Neuronal stem cell (in vitro differentiated cells): ENCODE results near the gene ANGPTL7.

ENCODE experiments used
- DNase-seq: peaks from one replicate; pipeline ENCODE4 v3.0.0-alpha.2; 2013; ENCODE audit warnings: low spot score
- H2AFZ ChIP-seq: one replicate; pipeline ENCODE4 v1.6.1; 2013; ENCODE audit warnings: mild to moderate bottlenecking, low read length, inconsistent platforms
- H2AK5ac ChIP-seq: 2 replicates; pipeline ENCODE4 v1.6.1; 2013; ENCODE audit warnings: low read depth, mild to moderate bottlenecking, inconsistent platforms, low read length, moderate library complexity, mixed read lengths
- H2BK120ac ChIP-seq: 2 replicates; pipeline ENCODE4 v1.6.1; 2013; ENCODE audit warnings: low read depth, mild to moderate bottlenecking, inconsistent platforms, low read length, moderate library complexity, mixed read lengths
- H2BK12ac ChIP-seq: one replicate; pipeline ENCODE4 v1.6.1; 2013; ENCODE audit warnings: low read length, inconsistent platforms
- H2BK15ac ChIP-seq: 2 replicates; pipeline ENCODE4 v1.6.1; 2013; ENCODE audit warnings: mild to moderate bottlenecking, low read length, inconsistent platforms, mixed read lengths
- H2BK5ac ChIP-seq: one replicate; pipeline ENCODE4 v1.6.1; 2013; ENCODE audit warnings: inconsistent platforms, mild to moderate bottlenecking, low read length, moderate library complexity
- H3K14ac ChIP-seq: one replicate; pipeline ENCODE4 v1.6.1; 2013; ENCODE audit warnings: low read length, inconsistent platforms
- H3K18ac ChIP-seq: 2 replicates; pipeline ENCODE4 v1.6.1; 2013; ENCODE audit warnings: low read length, inconsistent platforms
- H3K23ac ChIP-seq: 2 replicates; pipeline ENCODE4 v1.6.1; 2013; ENCODE audit warnings: low read depth, mild to moderate bottlenecking, mixed read lengths, low read length, inconsistent platforms; ENCODE audit not compliant: poor library complexity
- H3K27ac ChIP-seq: replicated peaks from 3 replicates; pipeline ENCODE4 v1.5.1; 2013; ENCODE audit warnings: low read length, inconsistent platforms
- H3K27me3 ChIP-seq, 3 experiments: 2 replicates each; pipeline ENCODE4 v1.6.1; 2013; ENCODE audit warnings: low read length in 3 of 3, mild to moderate bottlenecking in 2 of 3, inconsistent platforms in 1 of 3, low read depth in 1 of 3, mixed read lengths in 1 of 3, moderate library complexity in 1 of 3; ENCODE audit not compliant: control insufficient read depth in 3 of 3, insufficient read depth in 3 of 3
- H3K36me3 ChIP-seq, 2 donors: replicated peaks in 1 of 2; 2 replicates each; pipeline ENCODE4 v1.6.1; 2013; ENCODE audit warnings: low read length in 2 of 2; ENCODE audit not compliant: control insufficient read depth in 2 of 2, insufficient read depth in 2 of 2
- H3K4ac ChIP-seq: 2 replicates; pipeline ENCODE4 v1.6.1; 2013; ENCODE audit warnings: inconsistent platforms, mild to moderate bottlenecking, low read length, moderate library complexity
- H3K4me1 ChIP-seq, 2 donors: 1 replicate in 1 of 2; 2 replicates in 1 of 2; pipeline ENCODE4 v1.6.1; 2013; ENCODE audit warnings: low read length in 2 of 2, low read depth in 1 of 2; ENCODE audit not compliant: control insufficient read depth in 2 of 2, insufficient read depth in 1 of 2
- H3K4me2 ChIP-seq: one replicate; pipeline ENCODE4 v1.6.1; 2013; ENCODE audit warnings: mild to moderate bottlenecking, low read length, inconsistent platforms; ENCODE audit not compliant: insufficient read depth, poor library complexity, severe bottlenecking
- H3K4me3 ChIP-seq, 2 donors: 2 replicates each; pipeline ENCODE4 v1.5.1; 2013; ENCODE audit warnings: low read length in 2 of 2, mild to moderate bottlenecking in 2 of 2, inconsistent platforms in 1 of 2, moderate library complexity in 1 of 2
- H3K79me1 ChIP-seq: one replicate; pipeline ENCODE4 v1.6.1; 2013; ENCODE audit warnings: low read depth, mild to moderate bottlenecking, inconsistent platforms, low read length, moderate library complexity
- H3K9ac ChIP-seq: one replicate; pipeline ENCODE4 v1.6.1; 2013; ENCODE audit warnings: mild to moderate bottlenecking, low read depth, low read length, inconsistent platforms; ENCODE audit not compliant: poor library complexity
- H3K9me3 ChIP-seq, 2 donors: replicated peaks in 1 of 2; 2 replicates each; pipeline versions ENCODE3 to v1.6.1; 2013; ENCODE audit warnings: low read length in 2 of 2, mild to moderate bottlenecking in 2 of 2, inconsistent platforms in 1 of 2, low read depth in 1 of 2, mixed read lengths in 1 of 2, moderate library complexity in 1 of 2; ENCODE audit not compliant: control insufficient read depth in 2 of 2, insufficient read depth in 1 of 2
- H4K8ac ChIP-seq: one replicate; pipeline ENCODE4 v1.6.1; 2013; ENCODE audit warnings: low read depth, mild to moderate bottlenecking, inconsistent platforms, low read length, moderate library complexity
- H4K91ac ChIP-seq: one replicate; pipeline ENCODE4 v1.6.1; 2013; ENCODE audit warnings: low read length, low read depth, mild to moderate bottlenecking, inconsistent platforms; ENCODE audit not compliant: poor library complexity
- WGBS, 2 donors: extraction: QIAGEN DNeasy Blood & Tissue Kit; methylation state at CpG; one replicate each; pipeline ENCODE4 v1.1.7; 2013; ENCODE audit warnings: missing lambda C conversion rate in 2 of 2, mixed read lengths in 1 of 2; ENCODE audit not compliant: insufficient read length in 2 of 2, insufficient replicate concordance in 1 of 2; ENCODE audit errors: extremely low coverage in 2 of 2; 5-methylcytosine and 5-hydroxymethylcytosine counted together

The ANGPTL7 gene

DNA sequence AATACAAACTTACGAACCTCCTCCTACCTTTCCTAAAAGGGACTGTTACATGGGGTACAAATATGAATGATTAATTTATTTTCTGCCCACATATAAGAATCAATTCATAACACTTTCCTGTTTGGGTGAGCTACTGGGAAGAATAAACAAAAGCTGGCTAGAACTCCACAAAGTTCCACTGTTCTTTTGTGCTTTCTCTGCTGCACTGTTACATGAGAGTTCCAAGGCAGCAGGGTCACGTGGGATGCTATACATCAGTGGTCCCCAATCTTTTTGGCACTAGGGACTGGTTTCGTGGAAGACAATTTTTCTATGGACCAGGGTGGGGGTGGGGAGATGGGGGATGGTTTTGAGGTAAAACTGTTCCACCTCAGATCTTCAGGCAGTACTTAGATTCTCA lies 2.2 kb upstream of the ANGPTL7 start:
- H3K4me3 ChIP-seq = no peak overlapping the region
- no peak overlapping the region for H3K18ac ChIP-seq
- H3K14ac ChIP-seq = no peak overlapping the region
- no CpG with 5 or more reads among the region's 3 CpGs for WGBS, 2 donors
- H2AK5ac ChIP-seq = no peak overlapping the region
- no peak overlapping the region for H3K4ac ChIP-seq
- no peak overlapping the region for H2AFZ ChIP-seq
- no peak overlapping the region for H2BK15ac ChIP-seq
- H3K4me1 ChIP-seq = peaks cover 0 to 11% of the 10 kb centered on the region in 2 donors
- H3K4me2 ChIP-seq = no peak overlapping the region
- H3K27ac ChIP-seq = no peak overlapping the region
- no peaks in the 10 kb centered on the region for H3K27me3 ChIP-seq
- no peak overlapping the region for H2BK5ac ChIP-seq
- H3K23ac ChIP-seq = no peak overlapping the region
- DNase-seq = no peak
- peaks cover 12 to 88% of the 10 kb centered on the region in 2 donors for H3K36me3 ChIP-seq
- H3K9me3 ChIP-seq = no peaks in the 10 kb centered on the region
- no peak overlapping the region for H4K8ac ChIP-seq
- no peak overlapping the region for H2BK12ac ChIP-seq
- H3K79me1 ChIP-seq = no peaks in the 10 kb centered on the region
- no peak overlapping the region for H4K91ac ChIP-seq
- H3K9ac ChIP-seq = no peak overlapping the region
- H2BK120ac ChIP-seq = no peak overlapping the region

GRCh38 chr1:11187494-11187893 lies 1.7 kb upstream of the ANGPTL7 start:
- no peak overlapping the region for H2BK5ac ChIP-seq
- no peak overlapping the region for H3K18ac ChIP-seq
- no peak for DNase-seq
- no peaks in the 10 kb centered on the region for H3K27me3 ChIP-seq
- H3K4me3 ChIP-seq = no peak overlapping the region
- WGBS, 2 donors = no CpG with 5 or more reads among the region's 2 CpGs
- H3K79me1 ChIP-seq = no peaks in the 10 kb centered on the region
- H4K91ac ChIP-seq = no peak overlapping the region
- H3K23ac ChIP-seq = no peak overlapping the region
- no peak overlapping the region for H3K27ac ChIP-seq
- H2AFZ ChIP-seq = no peak overlapping the region
- no peak overlapping the region for H3K14ac ChIP-seq
- H4K8ac ChIP-seq = no peak overlapping the region
- H3K36me3 ChIP-seq = peaks cover 15 to 87% of the 10 kb centered on the region in 2 donors
- no peak overlapping the region for H3K9ac ChIP-seq
- no peaks in the 10 kb centered on the region for H3K9me3 ChIP-seq
- H2BK12ac ChIP-seq = no peak overlapping the region
- H3K4me2 ChIP-seq = no peak overlapping the region
- peaks cover 0 to 11% of the 10 kb centered on the region in 2 donors for H3K4me1 ChIP-seq
- no peak overlapping the region for H2BK15ac ChIP-seq
- no peak overlapping the region for H2BK120ac ChIP-seq
- H3K4ac ChIP-seq = no peak overlapping the region
- no peak overlapping the region for H2AK5ac ChIP-seq

DNA sequence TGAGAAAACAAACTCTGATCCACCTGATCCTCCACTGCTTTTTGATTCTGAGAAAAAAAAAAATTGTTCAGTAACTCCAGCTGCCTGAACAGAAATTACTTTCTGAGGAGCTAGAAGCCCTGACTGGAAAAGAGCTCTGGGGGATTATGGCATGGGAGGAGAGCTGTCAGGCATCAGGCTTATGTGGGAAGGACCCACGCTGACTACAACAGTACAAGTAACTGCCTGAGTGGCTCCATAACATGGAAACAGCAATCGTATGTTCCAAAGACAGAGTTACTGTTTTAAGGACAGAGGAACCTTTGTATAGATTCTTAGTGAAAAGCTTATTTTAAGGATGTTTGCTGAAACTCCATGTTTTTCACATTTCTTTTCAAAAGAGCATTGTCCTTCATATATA lies 1.2 kb upstream of the ANGPTL7 start:
- Histone ChIP-seq H3K9ac (no peak overlapping the region), H3K27me3 (no peaks in the 10 kb centered on the region), H3K79me1 (no peaks in the 10 kb centered on the region), H3K27ac (no peak overlapping the region), H3K14ac (no peak overlapping the region), H2BK120ac (no peak overlapping the region), H3K4me1 (peaks cover 0 to 11% of the 10 kb centered on the region in 2 donors), H3K4me2 (no peak overlapping the region), H2BK12ac (no peak overlapping the region), H2AK5ac (no peak overlapping the region), H3K4ac (no peak overlapping the region), H4K8ac (no peak overlapping the region), H2BK15ac (no peak overlapping the region), H3K23ac (no peak overlapping the region), H4K91ac (no peak overlapping the region), H3K9me3 (no peaks in the 10 kb centered on the region), H3K4me3 (no peak overlapping the region), H3K18ac (no peak overlapping the region), H2AFZ (no peak overlapping the region), H2BK5ac (no peak overlapping the region), H3K36me3 (peaks cover 15 to 87% of the 10 kb centered on the region in 2 donors)
- no CpG with 5 or more reads among the region's 2 CpGs for WGBS, 2 donors
- no peak for DNase-seq

DNA sequence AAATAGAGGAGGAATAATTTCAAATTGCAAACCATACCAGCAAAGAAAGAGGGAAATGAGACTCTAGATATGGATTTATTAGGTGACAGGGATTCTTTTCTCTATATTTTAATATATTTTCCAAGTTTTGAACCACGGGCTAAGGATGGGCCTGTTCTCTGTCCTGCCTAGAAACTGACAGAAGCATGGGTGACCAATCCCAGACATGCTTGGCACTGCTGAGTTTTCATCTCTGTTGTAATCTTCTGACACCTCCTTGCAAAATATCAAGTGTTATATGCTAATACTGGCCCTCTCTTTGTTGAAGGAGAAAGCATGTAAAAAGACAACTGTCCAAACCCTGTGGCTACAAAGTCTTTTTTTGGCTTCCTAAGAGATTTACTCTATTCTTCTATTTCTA lies 774 bp upstream of the ANGPTL7 start:
- H3K36me3 ChIP-seq = peaks cover 18 to 86% of the 10 kb centered on the region in 2 donors
- H3K23ac ChIP-seq = no peak overlapping the region
- no peak overlapping the region for H2BK15ac ChIP-seq
- no peak overlapping the region for H2AK5ac ChIP-seq
- no peak overlapping the region for H2BK5ac ChIP-seq
- H3K27me3 ChIP-seq = no peaks in the 10 kb centered on the region
- no peak overlapping the region for H3K4me3 ChIP-seq
- H3K4me1 ChIP-seq = peaks cover 0 to 11% of the 10 kb centered on the region in 2 donors
- no peak overlapping the region for H3K18ac ChIP-seq
- H4K8ac ChIP-seq = no peak overlapping the region
- DNase-seq = no peak
- H3K4ac ChIP-seq = no peak overlapping the region
- no peak overlapping the region for H3K14ac ChIP-seq
- no peak overlapping the region for H4K91ac ChIP-seq
- H3K27ac ChIP-seq = no peak overlapping the region
- WGBS, 2 donors = no CpG with 5 or more reads among the region's 1 CpG
- no peak overlapping the region for H2BK12ac ChIP-seq
- H3K79me1 ChIP-seq = peaks cover 2% of the 10 kb centered on the region
- H2BK120ac ChIP-seq = no peak overlapping the region
- H3K9ac ChIP-seq = no peak overlapping the region
- H2AFZ ChIP-seq = no peak overlapping the region
- H3K9me3 ChIP-seq = no peaks in the 10 kb centered on the region
- H3K4me2 ChIP-seq = no peak overlapping the region
